GM12878 (cell line): ENCODE measurements around the gene RAD51B. TPM values are rescaled to one million over a fixed set of nuclear protein-coding genes. Genes with fewer than 3 reads are reported as not detected.

Source experiments
- ATAC-seq: fragments of 200-7000 bp; cut with Tn5 transposase; 3 replicates; pipeline ENCODE4 v1.9.1; 2020; ENCODE audit warnings: mild to moderate bottlenecking, moderate library complexity
- BruUV-seq: library from RNA; stranded (reverse); fragments of 400-500 nt; replicated peaks from 2 replicates; lab custom pipeline; 2021; lab: Mats Ljungman, UMichigan
- CTCF ChIA-PET: fragments of 300-600 bp; sonication (Branson Sonifier 250); formaldehyde crosslinking; extraction: SDS; loops from one replicate; lab custom pipeline; 2021; ENCODE audit warnings: inconsistent platforms; lab: Yijun Ruan, JAX
- POLR2A ChIA-PET: fragments of 350-600 bp; formaldehyde crosslinking; extraction: SDS; loops from one replicate; lab custom pipeline; 2021; ENCODE audit warnings: inconsistent platforms; lab: Charles Lee
- RAD21 ChIA-PET: fragments of 300-600 bp; sonication (Branson Sonifier 250); formaldehyde crosslinking; loops from one replicate; lab custom pipeline; 2023; ENCODE audit warnings: antibody characterized with exemption; ENCODE audit not compliant: unreplicated experiment; lab: Charles Lee
- SMC1A ChIA-PET: fragments of 300-600 bp; sonication (Branson Sonifier 250); formaldehyde crosslinking; loops from one replicate; lab custom pipeline; 2023; ENCODE audit not compliant: unreplicated experiment, uncharacterized antibody; lab: Charles Lee
- DNase-seq: peaks from one replicate; pipeline ENCODE4 v3.0.0-alpha.2; 2011; ENCODE audit warnings: low read depth, low spot score
- FAIRE-seq: peaks from 3 replicates; lab custom pipeline; 2011; peaks lifted over from hg19 to GRCh38; lab: Jason Lieb, UNC
- H2AFZ ChIP-seq: 2 replicates; pipeline ENCODE4 v1.6.0; 2011; ENCODE audit warnings: low read depth, low read length, control low read depth; ENCODE audit not compliant: control insufficient read depth
- H3K27ac ChIP-seq: 2 replicates; pipeline ENCODE4 v1.5.1; 2011; ENCODE audit warnings: control low read depth; ENCODE audit not compliant: control insufficient read depth, insufficient read depth
- H3K27me3 ChIP-seq, 2 experiments: replicated peaks in 1 of 2; 2 replicates each; pipeline versions ENCODE4 v1.6.0 to v1.6.1; 2011; ENCODE audit warnings: low read length in 1 of 2; ENCODE audit not compliant: control insufficient read depth in 2 of 2, insufficient read depth in 2 of 2
- H3K36me3 ChIP-seq, 2 experiments: 2 replicates each; pipeline ENCODE4 v1.5.1; 2011; ENCODE audit warnings: low read length in 1 of 2; ENCODE audit not compliant: control insufficient read depth in 2 of 2, insufficient read depth in 2 of 2
- H3K4me1 ChIP-seq: 2 replicates; pipeline ENCODE4 v1.6.1; 2011; ENCODE audit warnings: mild to moderate bottlenecking, low read length, moderate library complexity, mixed read lengths; ENCODE audit not compliant: control insufficient read depth, insufficient read depth
- H3K4me2 ChIP-seq: 2 replicates; pipeline ENCODE4 v1.6.0; 2011; ENCODE audit warnings: control low read depth; ENCODE audit not compliant: control insufficient read depth, insufficient read depth
- H3K4me3 ChIP-seq: fragments of 200-600 bp; sonication (generic); 2 replicates; pipeline ENCODE4 v1.5.1; 2016
- H3K79me2 ChIP-seq: 2 replicates; pipeline ENCODE4 v1.6.0; 2011; ENCODE audit warnings: low read length; ENCODE audit not compliant: control insufficient read depth, insufficient read depth
- H3K9ac ChIP-seq: 2 replicates; pipeline ENCODE4 v1.8.0; 2011; ENCODE audit warnings: low read length, control low read depth, mixed read lengths; ENCODE audit not compliant: control insufficient read depth, insufficient read depth
- H3K9me3 ChIP-seq: replicated peaks from 3 replicates; pipeline ENCODE4 v1.5.1; 2011; ENCODE audit warnings: mild to moderate bottlenecking, low read length; ENCODE audit not compliant: control insufficient read depth, insufficient read depth
- H4K20me1 ChIP-seq: 2 replicates; pipeline ENCODE4 v1.6.0; 2011; ENCODE audit not compliant: control insufficient read depth, insufficient read depth
- CEBPB ChIP-seq, 2 experiments: fragments of 150-350 bp in 1 of 2; IDR thresholded peaks; 2 replicates each; pipeline ENCODE4 v1.6.1; 2012 to 2014; ENCODE audit warnings: low read depth in 2 of 2, low read length in 2 of 2, borderline replicate concordance in 1 of 2, inconsistent platforms in 1 of 2
- EGR1 ChIP-seq, 2 experiments: IDR thresholded peaks; 1 replicate in 1 of 2; 2 replicates in 1 of 2; pipeline ENCODE4 v1.6.1; 2011 to 2012; ENCODE audit warnings: low read depth in 2 of 2, low read length in 2 of 2, borderline replicate concordance in 1 of 2, mild to moderate bottlenecking in 1 of 2, moderate library complexity in 1 of 2
- TARDBP ChIP-seq: IDR thresholded peaks from 2 replicates; pipeline ENCODE4 v1.6.1; 2016; ENCODE audit warnings: borderline replicate concordance
- WGBS: methylation state at CpG from one replicate; pipeline ENCODE4 v1.1.6; 2016; ENCODE audit warnings: low lambda C conversion rate; ENCODE audit not compliant: insufficient replicate concordance, insufficient coverage; ENCODE audit errors: missing lambda C conversion rate; 5-methylcytosine and 5-hydroxymethylcytosine counted together
- in situ Hi-C: fragments of 300-500 bp; cut with MboI; formaldehyde crosslinking; loops from 9 replicates; pipeline ENCODE4 v1.14.3; 2018; ENCODE audit warnings: mixed read lengths
- intact Hi-C: fragments of 100-400 bp; cut with micrococcal nuclease; formaldehyde crosslinking; loops from one replicate; pipeline ENCODE4 v1.14.2; 2022; ENCODE audit not compliant: unreplicated experiment
- polyA plus RNA-seq, 11 experiments: library from polyadenylated mRNA; depleted of rRNA in 4 of 11; unstranded in 6 of 11; stranded (reverse) in 5 of 11; fragments of >200 nt; fragmentation: Nextera tagmentation in 4 of 11; fragmentation: Illumina TruSeq in 1 of 11; extraction: Ambion mirVana in 4 of 11; extraction: Trizol in 1 of 11; gene quantifications; 1 replicate in 1 of 11; 2 replicates in 10 of 11; pipeline versions ENCODE4 v1.2.1 to v1.2.3, GENCODE V29; 2011 to 2016; ENCODE audit warnings: inconsistent platforms in 2 of 11, missing spikeins in 2 of 11, low read depth in 1 of 11
- total RNA-seq, 4 experiments: library from RNA; depleted of rRNA in 3 of 4; stranded (reverse); fragments of >200 nt in 3 of 4; fragmentation: Illumina TruSeq in 1 of 4; extraction: Trizol in 1 of 4; gene quantifications; 2 replicates each; pipeline versions ENCODE4 v1.2.1 to v1.2.3, GENCODE V29; 2013 to 2021

Gene RAD51B
- total and polyA plus RNA-seq, 10 of the 15 experiments (the other 5 are each of a cell fraction or from before 2014, with no cell fraction given) = 9.8 to 26.8 (median 21.3) TPM

DNA sequence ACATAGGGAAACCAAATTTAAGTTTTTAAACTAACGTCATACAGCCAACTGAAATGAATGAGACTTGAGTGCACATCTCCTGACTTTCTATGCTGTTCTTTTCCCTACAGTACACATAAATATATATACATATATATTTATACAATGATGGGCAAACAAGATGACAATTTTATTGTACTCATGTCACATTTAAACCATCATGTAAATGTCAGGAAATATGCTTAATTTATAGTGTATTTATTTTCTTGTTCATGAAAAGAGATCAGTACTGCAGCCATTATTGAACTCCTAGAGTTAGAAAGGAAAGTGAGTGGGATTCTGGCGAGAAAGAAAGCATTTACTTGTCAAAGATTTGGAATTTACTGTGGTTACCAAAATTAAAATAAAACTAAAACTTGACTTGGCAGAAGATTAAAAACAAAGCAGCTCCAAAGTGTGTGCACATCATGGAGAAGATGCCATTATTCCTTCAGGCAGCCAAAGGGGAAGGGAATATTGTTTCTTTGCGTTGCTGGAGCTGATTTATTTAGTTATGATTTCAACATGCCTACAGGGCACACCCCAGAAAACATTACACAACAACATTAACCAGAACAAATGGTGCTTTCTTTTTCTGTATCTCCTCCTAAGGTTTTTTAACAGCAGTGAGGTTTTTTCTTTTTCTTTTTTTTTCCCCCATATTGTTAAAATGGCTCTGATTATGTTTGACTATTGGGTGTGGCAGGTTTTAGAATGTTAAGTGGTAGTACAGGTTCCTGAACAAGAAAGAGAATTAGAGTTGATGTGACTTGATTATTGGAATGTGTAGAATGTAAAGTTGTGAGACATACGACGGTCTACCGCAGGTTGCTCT, 144.6 kb downstream of the RAD51B start (continued):
- no peak for TF ChIP-seq EGR1 (IDR thresholded peaks at IDR 0.05; ENCODE audit: borderline replicate concordance in 1 of 2, low read depth in 2 of 2, low read length in 2 of 2)
- no peak for TF ChIP-seq CEBPB (IDR thresholded peaks at IDR 0.05; ENCODE audit: borderline replicate concordance in 1 of 2, low read depth in 2 of 2, low read length in 2 of 2)

GRCh38 chr14:67965696-67966095, 146.1 kb downstream of the RAD51B start:
- no peak for ATAC-seq
- no peaks in the 10 kb centered on the region for H3K79me2 ChIP-seq
- RAD21 ChIA-PET = no interaction called here

More at GRCh38 chr14:67965696-67966095, 146.1 kb downstream of the RAD51B start:
- Histone ChIP-seq H3K9ac (no peak overlapping the region), H3K4me2 (no peak overlapping the region), H3K27ac (no peak overlapping the region), H3K36me3 (no peaks in the 10 kb centered on the region), H2AFZ (no peak overlapping the region), H3K27me3 (no peaks in the 10 kb centered on the region), H3K9me3 (no peaks in the 10 kb centered on the region; the same call in none of the 3 replicates), H4K20me1 (no peaks in the 10 kb centered on the region), H3K4me3 (no peak overlapping the region), H3K4me1 (peaks cover 16% of the 10 kb centered on the region; the same call in 1 of the 2 replicates)
- no peak for FAIRE-seq
- ChIA-PET CTCF (interaction anchor here (0.9 to 1.1 kb wide), 2 partner anchors 32 to 269 kb away, joined by 3 to 4 read pairs; no protein-coding TSS in a partner anchor), SMC1A (interaction anchor here (0.6 to 1.5 kb wide), 5 partner anchors 13 to 365 kb away, joined by 3 to 4 read pairs (median 3); partner anchors contain the start of gene PIGH), POLR2A (no interaction called here)
- intact Hi-C loops = no loop called here
- DNase-seq = no peak
- no peak for TF ChIP-seq TARDBP
- 98% methylated on average over 3 of the region's 3 CpGs for WGBS
- TSS peak; percentile 18 for BruUV-seq
- in situ Hi-C loops = no loop called here
